MCF 10A (cell line): ENCODE measurements around the gene MVB12B. TPM values are rescaled to one million over a fixed set of nuclear protein-coding genes. Genes with fewer than 3 reads are reported as not detected.

Experiments
- BruUV-seq: library from RNA; stranded (reverse); fragments of 400-500 nt; replicated peaks from 2 replicates; lab custom pipeline; 2021; lab: Mats Ljungman, UMichigan
- CTCF ChIA-PET: fragments of 300-600 bp; sonication (Branson Sonifier 250); formaldehyde crosslinking; extraction: SDS; loops from one replicate; lab custom pipeline; 2021; ENCODE audit warnings: antibody characterized with exemption, inconsistent platforms; lab: Yijun Ruan, JAX
- POLR2A ChIA-PET: fragments of 300-600, 350-650 bp; sonication (Branson Sonifier 250); formaldehyde crosslinking; extraction: SDS; loops from one replicate; lab custom pipeline; 2020; ENCODE audit warnings: antibody characterized with exemption, inconsistent platforms; lab: Yijun Ruan, JAX
- DNase-seq: peaks from one replicate; pipeline ENCODE4 v3.0.0-alpha.2; 2018; ENCODE audit not compliant: unreplicated experiment
- H3K27ac Mint-ChIP-seq: one replicate; pipeline ENCODE4 v1.8.0; 2022; ENCODE audit warnings: mild to moderate bottlenecking, low read depth, mixed read lengths; ENCODE audit not compliant: unreplicated experiment
- H3K27me3 Mint-ChIP-seq: one replicate; pipeline ENCODE4 v1.8.0; 2022; ENCODE audit warnings: mixed read lengths; ENCODE audit not compliant: insufficient read depth, unreplicated experiment
- H3K36me3 Mint-ChIP-seq: one replicate; pipeline ENCODE4 v1.8.0; 2022; ENCODE audit warnings: mild to moderate bottlenecking, moderate library complexity, mixed read lengths; ENCODE audit not compliant: insufficient read depth, unreplicated experiment
- H3K4me1 Mint-ChIP-seq: one replicate; pipeline ENCODE4 v1.8.0; 2022; ENCODE audit warnings: mixed read lengths; ENCODE audit not compliant: insufficient read depth, unreplicated experiment
- H3K4me3 Mint-ChIP-seq: one replicate; pipeline ENCODE4 v1.8.0; 2022; ENCODE audit warnings: mild to moderate bottlenecking, moderate library complexity, mixed read lengths; ENCODE audit not compliant: unreplicated experiment
- H3K9me3 Mint-ChIP-seq: one replicate; pipeline ENCODE4 v1.8.0; 2022; ENCODE audit warnings: mixed read lengths; ENCODE audit not compliant: unreplicated experiment
- CTCF ChIP-seq: fragments of 200-600 bp; IDR thresholded peaks from one replicate; pipeline ENCODE4 v1.8.0; 2022; ENCODE audit warnings: antibody characterized with exemption, mild to moderate bottlenecking; ENCODE audit not compliant: unreplicated experiment
- intact Hi-C: fragments of 100-400 bp; cut with micrococcal nuclease; formaldehyde crosslinking; loops from 2 replicates; pipeline ENCODE4 v1.14.1; 2022
- total RNA-seq: library from RNA; stranded (reverse); gene quantifications from 2 replicates; pipeline ENCODE4 v1.2.3, GENCODE V29; 2022

MVB12B gene
- total RNA-seq, 1 experiment from 2014 or later, result 5.5 TPM

- no TSS peak for BruUV-seq
Measured at GRCh38 chr9:126363847-126364671, 37.4 kb downstream of the MVB12B start.

GRCh38 chr9:126365780-126366179 is 39.2 kb downstream of the MVB12B start:
- Mint-ChIP-seq H3K27ac (no peak overlapping the region), H3K4me1 (peaks cover 13% of the 10 kb centered on the region), H3K27me3 (no peaks in the 10 kb centered on the region), H3K9me3 (peaks cover 17% of the 10 kb centered on the region), H3K4me3 (no peak overlapping the region), H3K36me3 (peaks cover 9% of the 10 kb centered on the region)
- POLR2A ChIA-PET, result no interaction called here
- BruUV-seq, result no TSS peak
- no peak for TF ChIP-seq CTCF
- intact Hi-C loops, result no loop called here
- DNase-seq, result no peak
- CTCF ChIA-PET, result interaction anchor here (0.7 to 1.0 kb wide), 2 partner anchors 11 to 965 kb away, joined by 3 to 4 read pairs; no protein-coding TSS in a partner anchor

More at GRCh38 chr9:126363847-126364671, 37.4 kb downstream of the MVB12B start:
- intact Hi-C loops, result no loop called here
- no peak overlapping the region for H3K4me3 Mint-ChIP-seq
- H3K36me3 Mint-ChIP-seq, result peaks cover 10% of the 10 kb centered on the region
- TF ChIP-seq CTCF, result no peak
- DNase-seq, result no peak
- H3K27ac Mint-ChIP-seq, result no peak overlapping the region
- H3K4me1 Mint-ChIP-seq, result peaks cover 13% of the 10 kb centered on the region
- ChIA-PET POLR2A (no interaction called here), CTCF (interaction anchor here (0.6 kb wide), 1 partner anchor 18 kb away, joined by 3 read pairs; no protein-coding TSS in a partner anchor)
- H3K27me3 Mint-ChIP-seq, result no peaks in the 10 kb centered on the region
- H3K9me3 Mint-ChIP-seq, result peaks cover 29% of the 10 kb centered on the region

- Mint-ChIP-seq H3K4me1 (peaks cover 13% of the 10 kb centered on the region), H3K9me3 (peaks cover 11% of the 10 kb centered on the region), H3K36me3 (peaks cover 2% of the 10 kb centered on the region), H3K4me3 (no peak overlapping the region), H3K27me3 (no peaks in the 10 kb centered on the region), H3K27ac (no peak overlapping the region)
- intact Hi-C loops, result no loop called here
- ChIA-PET POLR2A (no interaction called here), CTCF (interaction anchor here (0.7 to 1.0 kb wide), 2 partner anchors 10 to 966 kb away, joined by 3 to 4 read pairs; no protein-coding TSS in a partner anchor)
- no peak for DNase-seq
- no TSS peak for BruUV-seq
- TF ChIP-seq CTCF, result no peak
Measured at GRCh38 chr9:126366366-126367011, 39.9 kb downstream of the MVB12B start.

GRCh38 chr9:126367139-126367538 is 40.5 kb downstream of the MVB12B start:
- H3K4me3 Mint-ChIP-seq, result no peak overlapping the region
- intact Hi-C loops, result no loop called here
- CTCF ChIA-PET, result interaction anchor here (0.6 to 1.0 kb wide), 3 partner anchors 9 to 17 kb away, joined by 3 to 4 read pairs (median 3); no protein-coding TSS in a partner anchor
- no peaks in the 10 kb centered on the region for H3K36me3 Mint-ChIP-seq
- BruUV-seq, result no TSS peak
- no peak for DNase-seq
- H3K27me3 Mint-ChIP-seq, result no peaks in the 10 kb centered on the region
- peaks cover 13% of the 10 kb centered on the region for H3K4me1 Mint-ChIP-seq
- no peak for TF ChIP-seq CTCF
- H3K9me3 Mint-ChIP-seq, result peaks cover 11% of the 10 kb centered on the region
- POLR2A ChIA-PET, result no interaction called here
- H3K27ac Mint-ChIP-seq, result peak overlapping the region; percentile 17
